ENCODE results near the gene PPM1L.

PPM1L gene

DNA sequence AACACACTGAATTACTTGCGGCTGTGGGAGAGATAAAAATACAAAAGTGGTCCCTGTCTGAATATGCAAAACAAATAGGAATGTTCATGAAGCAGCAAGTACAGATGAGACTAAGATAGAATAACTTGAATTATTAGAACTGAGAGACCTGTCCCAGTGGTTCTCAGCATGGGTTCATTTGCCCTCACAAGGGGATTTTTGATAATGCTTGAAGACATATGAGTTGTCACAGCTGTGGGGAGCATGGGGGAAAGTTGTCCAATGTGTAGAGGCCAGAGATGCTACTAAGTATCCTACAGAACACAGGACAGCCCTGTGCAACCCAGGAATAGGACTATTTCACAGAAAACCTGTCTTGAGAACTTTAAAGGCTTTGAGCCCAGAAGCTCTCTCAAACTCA lies 22.4 kb downstream of the PPM1L start:
- Histone ChIP-seq H3K9me3 (ENCODE audit: insufficient read depth, low read length) (no peaks in the 10 kb centered on the region), H3K9ac (ENCODE audit: low read length) (no peak overlapping the region), H3K27me3 (ENCODE audit: low read depth, low read length) (no peaks in the 10 kb centered on the region), H3K4me2 (ENCODE audit: low read length) (peak overlapping the region; percentile 16), H3K4me3 (ENCODE audit: low read length) (no peak overlapping the region), H3K27ac (ENCODE audit: low read length) (no peak overlapping the region), H3K4me1 (ENCODE audit: low read length) (peaks cover 57% of the 10 kb centered on the region), H3K79me2 (ENCODE audit: low read length) (peaks cover 22% of the 10 kb centered on the region; the same call in 1 of the 2 replicates), H2AFZ (ENCODE audit: low read depth, low read length) (no peak overlapping the region), H4K20me1 (ENCODE audit: insufficient read depth, low read length) (no peaks in the 10 kb centered on the region), H3K36me3 (replicated peaks; ENCODE audit: low read depth, low read length) (no peaks in the 10 kb centered on the region)
- TF ChIP-seq EZH2phosphoT487 (IDR thresholded peaks at IDR 0.05; ENCODE audit: low read depth), result no peak

DNA sequence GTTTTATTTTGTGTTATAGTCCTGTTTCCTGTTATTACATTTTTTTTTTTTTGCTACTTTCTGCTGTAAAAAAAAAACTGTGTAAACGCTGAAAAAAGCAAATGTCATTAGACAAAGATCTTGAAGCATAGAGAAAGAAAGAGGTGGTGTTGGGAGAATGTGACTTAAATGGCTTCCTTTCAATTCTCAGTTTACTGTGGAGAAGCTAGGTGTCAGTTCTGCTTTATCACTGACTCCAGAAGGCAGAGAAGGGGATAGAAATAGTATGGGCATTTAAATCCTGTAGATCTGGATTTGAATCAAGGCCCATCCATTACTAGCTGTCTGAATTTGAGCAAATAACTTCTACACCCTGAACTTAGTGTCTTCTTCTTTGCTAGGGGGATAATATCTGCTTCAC lies 23.0 kb downstream of the PPM1L start:
- Histone ChIP-seq H3K9me3 (ENCODE audit: insufficient read depth, low read length) (no peaks in the 10 kb centered on the region), H2AFZ (ENCODE audit: low read depth, low read length) (no peak overlapping the region), H3K4me2 (ENCODE audit: low read length) (peak overlapping the region; percentile 16), H3K4me1 (ENCODE audit: low read length) (peaks cover 51% of the 10 kb centered on the region), H3K27me3 (ENCODE audit: low read depth, low read length) (no peaks in the 10 kb centered on the region), H3K79me2 (ENCODE audit: low read length) (peaks cover 22% of the 10 kb centered on the region; the same call in 1 of the 2 replicates), H3K36me3 (replicated peaks; ENCODE audit: low read depth, low read length) (no peaks in the 10 kb centered on the region), H4K20me1 (ENCODE audit: insufficient read depth, low read length) (no peaks in the 10 kb centered on the region), H3K27ac (ENCODE audit: low read length) (no peak overlapping the region), H3K4me3 (ENCODE audit: low read length) (no peak overlapping the region), H3K9ac (ENCODE audit: low read length) (no peak overlapping the region)
- TF ChIP-seq EZH2phosphoT487 (IDR thresholded peaks at IDR 0.05; ENCODE audit: low read depth), result no peak
- TF ChIP-seq, protein P1, sequence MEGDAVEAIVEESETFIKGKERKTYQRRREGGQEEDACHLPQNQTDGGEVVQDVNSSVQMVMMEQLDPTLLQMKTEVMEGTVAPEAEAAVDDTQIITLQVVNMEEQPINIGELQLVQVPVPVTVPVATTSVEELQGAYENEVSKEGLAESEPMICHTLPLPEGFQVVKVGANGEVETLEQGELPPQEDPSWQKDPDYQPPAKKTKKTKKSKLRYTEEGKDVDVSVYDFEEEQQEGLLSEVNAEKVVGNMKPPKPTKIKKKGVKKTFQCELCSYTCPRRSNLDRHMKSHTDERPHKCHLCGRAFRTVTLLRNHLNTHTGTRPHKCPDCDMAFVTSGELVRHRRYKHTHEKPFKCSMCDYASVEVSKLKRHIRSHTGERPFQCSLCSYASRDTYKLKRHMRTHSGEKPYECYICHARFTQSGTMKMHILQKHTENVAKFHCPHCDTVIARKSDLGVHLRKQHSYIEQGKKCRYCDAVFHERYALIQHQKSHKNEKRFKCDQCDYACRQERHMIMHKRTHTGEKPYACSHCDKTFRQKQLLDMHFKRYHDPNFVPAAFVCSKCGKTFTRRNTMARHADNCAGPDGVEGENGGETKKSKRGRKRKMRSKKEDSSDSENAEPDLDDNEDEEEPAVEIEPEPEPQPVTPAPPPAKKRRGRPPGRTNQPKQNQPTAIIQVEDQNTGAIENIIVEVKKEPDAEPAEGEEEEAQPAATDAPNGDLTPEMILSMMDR (IDR thresholded peaks at IDR 0.05; ENCODE audit: low read depth, low read length), result 0 out of 2 replicates have a peak, but pooled peaks have one; percentile 6

GRCh38 chr3:160780245-160780644 lies 24.2 kb downstream of the PPM1L start:
- TF ChIP-seq, protein P1 (IDR thresholded peaks at IDR 0.05; ENCODE audit: low read depth, low read length), result no peak
- no peak for TF ChIP-seq EZH2phosphoT487 (IDR thresholded peaks at IDR 0.05; ENCODE audit: low read depth)
- H3K36me3 ChIP-seq (replicated peaks; ENCODE audit: low read depth, low read length), result no peaks in the 10 kb centered on the region

GRCh38 chr3:160781402-160781801 lies 25.4 kb downstream of the PPM1L start:
- Histone ChIP-seq H3K4me1 (ENCODE audit: low read length) (peaks cover 29% of the 10 kb centered on the region), H3K4me3 (ENCODE audit: low read length) (no peak overlapping the region), H3K36me3 (replicated peaks; ENCODE audit: low read depth, low read length) (no peaks in the 10 kb centered on the region), H3K27ac (ENCODE audit: low read length) (no peak overlapping the region), H2AFZ (ENCODE audit: low read depth, low read length) (no peak overlapping the region), H3K9ac (ENCODE audit: low read length) (no peak overlapping the region), H3K79me2 (ENCODE audit: low read length) (peaks cover 15% of the 10 kb centered on the region; the same call in 1 of the 2 replicates), H3K9me3 (ENCODE audit: insufficient read depth, low read length) (no peaks in the 10 kb centered on the region), H3K4me2 (ENCODE audit: low read length) (no peak overlapping the region), H4K20me1 (ENCODE audit: insufficient read depth, low read length) (no peaks in the 10 kb centered on the region), H3K27me3 (ENCODE audit: low read depth, low read length) (no peaks in the 10 kb centered on the region)
- TF ChIP-seq, protein P1 (IDR thresholded peaks at IDR 0.05; ENCODE audit: low read depth, low read length), result no peak
- no peak for TF ChIP-seq EZH2phosphoT487 (IDR thresholded peaks at IDR 0.05; ENCODE audit: low read depth)

More at GRCh38 chr3:160780245-160780644, 24.2 kb downstream of the PPM1L start:
- Histone ChIP-seq H3K27ac (ENCODE audit: low read length) (no peak overlapping the region), H4K20me1 (ENCODE audit: insufficient read depth, low read length) (no peaks in the 10 kb centered on the region), H3K4me1 (ENCODE audit: low read length) (peaks cover 40% of the 10 kb centered on the region), H3K4me2 (ENCODE audit: low read length) (no peak overlapping the region), H3K27me3 (ENCODE audit: low read depth, low read length) (no peaks in the 10 kb centered on the region), H2AFZ (ENCODE audit: low read depth, low read length) (no peak overlapping the region), H3K9ac (ENCODE audit: low read length) (no peak overlapping the region), H3K9me3 (ENCODE audit: insufficient read depth, low read length) (no peaks in the 10 kb centered on the region), H3K4me3 (ENCODE audit: low read length) (no peak overlapping the region), H3K79me2 (ENCODE audit: low read length) (peaks cover 19% of the 10 kb centered on the region; the same call in 1 of the 2 replicates)
